HG02973 (cell line): ENCODE data around the gene STK24.

Experiments
- ATAC-seq: cut with Tn5 transposase; IDR thresholded peaks from one replicate; pipeline ENCODE4 v1.9.1; 2021; ENCODE audit warnings: moderate library complexity; ENCODE audit not compliant: unreplicated experiment

The STK24 gene

DNA sequence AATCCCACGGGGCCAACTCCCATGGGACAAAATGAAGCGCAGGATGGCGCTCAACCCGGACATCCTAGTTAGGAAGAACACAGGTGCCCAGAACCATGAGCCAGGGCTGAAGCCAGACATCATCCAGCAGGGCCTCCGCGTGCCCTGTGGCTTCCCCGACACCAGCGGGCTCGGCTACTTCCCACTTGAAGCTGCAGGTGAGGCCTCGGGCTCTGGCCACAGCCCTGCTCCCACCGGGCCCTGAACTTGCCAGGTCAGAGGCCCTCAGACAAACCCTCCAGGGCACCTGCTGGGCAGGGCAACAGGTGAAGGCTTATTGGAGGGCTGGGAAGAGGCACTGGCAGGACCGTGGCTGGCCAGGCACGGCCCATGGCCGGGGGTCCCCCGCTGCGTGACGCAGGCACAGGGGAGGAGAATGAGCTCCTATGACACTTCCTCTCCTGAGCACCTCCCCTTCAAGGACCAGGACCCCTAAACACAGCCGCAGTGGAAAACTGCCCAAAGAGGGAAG lies 117.7 kb downstream of the STK24 start:
- ATAC-seq, result no peak

DNA sequence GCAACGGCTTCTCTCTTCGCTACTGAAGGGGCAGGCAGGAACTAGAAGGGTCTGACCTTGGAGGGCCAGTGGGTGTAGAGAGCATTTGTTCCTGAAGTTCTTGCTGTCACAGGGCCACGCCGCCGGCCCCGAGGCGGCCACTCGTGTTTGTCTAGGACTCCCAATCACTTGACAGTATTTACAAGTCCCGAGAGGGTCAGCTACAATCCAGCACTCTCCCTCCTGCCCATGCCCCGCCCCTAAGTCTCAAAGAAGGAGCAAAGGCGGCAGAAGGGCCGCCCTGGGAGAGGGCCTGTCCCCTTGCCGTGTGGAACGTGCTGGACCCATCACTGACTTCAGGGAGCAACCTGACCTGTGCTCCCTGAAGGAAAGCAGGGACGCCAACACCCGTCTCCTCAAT lies 118.5 kb downstream of the STK24 start:
- ATAC-seq, result no peak

DNA sequence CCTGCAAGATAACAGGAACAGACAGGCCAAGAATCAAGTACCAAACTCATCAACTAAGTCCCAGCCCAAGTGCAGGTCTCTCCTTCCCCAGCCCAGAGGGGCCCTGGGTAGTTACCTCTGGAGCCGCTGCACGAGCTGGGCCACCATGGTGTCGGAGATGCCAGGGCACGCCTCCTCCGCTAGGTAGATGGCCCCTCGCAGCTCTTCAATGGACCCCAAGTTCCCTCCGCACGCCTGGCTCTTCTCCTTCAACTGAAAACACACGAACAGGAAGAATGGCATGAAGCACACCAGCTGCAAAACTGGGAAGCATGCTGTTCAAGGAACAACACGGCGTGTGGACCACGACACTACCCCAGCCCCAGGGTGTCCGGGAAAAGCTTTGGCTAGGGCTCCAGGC lies 119.9 kb downstream of the STK24 start:
- no peak for ATAC-seq

DNA sequence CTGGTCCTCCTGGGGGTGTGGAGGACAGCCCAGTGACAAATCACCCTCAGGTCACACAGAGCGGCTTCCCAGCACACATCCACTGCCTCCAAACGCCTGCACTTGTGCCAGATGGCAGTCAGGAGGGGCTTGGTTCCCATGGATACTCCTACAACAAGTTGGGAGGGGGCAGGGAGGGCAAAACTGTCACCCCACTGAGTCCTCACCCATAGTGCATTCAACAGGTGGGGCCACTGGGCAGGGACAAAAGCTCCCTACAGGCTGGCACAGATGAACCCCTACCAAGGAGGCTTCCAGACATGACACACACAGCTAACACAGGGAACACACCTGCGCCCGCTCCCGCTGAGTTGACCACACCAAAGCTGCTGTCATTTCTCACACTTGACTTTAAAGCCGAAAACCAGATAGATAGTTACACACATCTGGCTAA lies 120.5 kb downstream of the STK24 start:
- no peak for ATAC-seq

DNA sequence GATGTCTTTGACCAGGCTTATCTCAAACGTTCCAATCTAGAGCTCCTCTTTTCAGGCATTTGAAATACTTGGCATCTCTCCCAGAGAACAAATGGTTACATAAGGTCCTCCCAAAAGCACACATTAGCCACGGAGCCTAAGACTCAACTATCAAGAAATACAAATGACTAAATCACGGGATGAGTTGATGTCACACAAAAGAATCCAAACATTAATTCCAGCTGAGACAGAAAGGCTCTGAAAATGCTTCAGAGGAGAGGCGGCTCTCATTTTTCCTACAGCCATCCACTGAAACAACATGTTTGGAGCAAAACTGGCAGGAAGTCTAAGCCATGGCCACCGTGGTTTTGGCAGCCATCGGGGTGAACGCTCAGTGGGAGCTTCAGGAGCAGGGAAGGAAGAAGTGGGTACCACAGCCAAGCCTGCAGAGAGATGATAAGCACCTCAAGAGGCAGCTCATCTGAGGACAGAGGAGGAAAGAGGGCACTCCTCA lies 122.5 kb downstream of the STK24 start:
- ATAC-seq, result no peak

DNA sequence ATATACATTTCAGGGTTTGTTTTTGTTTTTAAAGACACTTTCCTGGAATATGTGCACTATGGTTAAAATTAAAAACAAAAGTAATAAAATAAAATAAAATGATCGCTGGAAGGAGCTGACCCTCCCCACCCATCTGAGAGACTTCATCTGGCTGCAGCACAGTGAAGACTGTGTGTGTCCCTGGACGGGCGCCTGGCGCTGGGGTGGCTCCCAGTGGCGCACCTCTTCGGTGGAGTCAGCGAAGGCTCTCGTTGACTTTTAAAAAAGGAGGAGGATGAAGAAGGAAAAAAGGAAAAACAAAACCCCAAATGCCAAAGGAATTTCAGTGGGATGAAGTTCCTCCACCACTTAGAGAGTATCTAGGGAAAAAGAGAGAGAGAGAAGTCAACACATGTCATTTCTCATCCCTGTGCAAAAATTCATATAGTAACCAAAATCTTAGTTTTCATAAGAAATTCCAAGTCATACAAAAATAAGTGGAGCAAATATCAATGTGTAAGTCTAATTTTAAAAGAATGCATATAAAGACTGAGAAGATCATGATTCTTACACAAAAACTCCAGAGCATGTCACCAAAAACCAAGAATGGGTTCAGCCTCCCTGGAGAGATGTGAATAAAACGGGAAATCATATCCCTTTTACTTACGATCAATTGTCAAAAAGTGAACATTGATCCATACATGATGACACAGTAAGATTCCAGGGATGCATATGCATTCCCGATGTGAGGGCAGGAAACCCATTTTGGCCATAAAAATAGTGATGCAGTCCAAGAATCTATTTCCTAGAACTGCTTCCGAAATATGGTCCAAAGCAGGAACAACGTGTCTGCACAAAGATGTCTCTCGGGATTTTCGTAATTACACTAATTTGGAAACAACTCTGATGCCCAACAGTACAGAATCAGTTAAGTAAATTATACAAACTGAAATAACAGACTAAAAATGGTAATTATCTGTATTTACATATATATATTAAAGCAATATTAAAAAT lies 123.8 kb downstream of the STK24 start:
- no peak for ATAC-seq

DNA sequence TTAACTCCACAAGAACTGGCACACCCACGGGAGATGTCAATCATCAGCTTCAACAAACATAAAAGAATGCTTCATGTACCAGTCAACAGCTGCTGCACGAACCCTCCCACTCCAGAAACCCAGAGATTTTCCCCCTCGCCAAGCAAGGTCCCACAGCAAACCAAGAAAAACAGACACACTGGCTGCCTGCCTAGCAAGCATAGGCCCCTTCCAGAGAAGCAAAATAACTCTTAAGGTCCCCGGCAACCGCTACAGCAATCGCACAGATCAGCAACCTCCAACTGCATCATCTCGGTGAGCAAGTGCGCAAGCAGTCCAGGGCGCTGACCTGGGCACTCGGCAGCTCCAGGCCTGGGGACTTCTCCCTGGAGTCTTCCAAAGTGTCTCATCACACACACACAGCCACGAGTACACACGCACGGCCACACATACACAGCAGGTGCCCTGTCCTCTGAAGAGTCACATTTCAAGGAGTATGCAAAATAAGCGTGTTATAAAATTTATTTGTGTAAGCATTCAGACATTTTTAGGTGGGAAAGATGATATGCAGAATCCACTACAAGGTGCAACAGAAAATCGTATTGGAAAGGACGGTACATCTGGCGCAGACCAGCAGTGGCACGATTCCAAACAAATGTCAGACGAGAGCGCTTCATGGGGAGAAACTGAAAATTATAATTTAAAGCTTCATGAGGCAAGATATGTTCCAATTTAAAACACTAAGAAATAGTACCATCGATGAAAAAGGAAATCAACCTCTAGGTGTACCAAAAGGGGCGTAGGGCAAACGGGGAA lies 125.0 kb downstream of the STK24 start:
- ATAC-seq, result no peak

DNA sequence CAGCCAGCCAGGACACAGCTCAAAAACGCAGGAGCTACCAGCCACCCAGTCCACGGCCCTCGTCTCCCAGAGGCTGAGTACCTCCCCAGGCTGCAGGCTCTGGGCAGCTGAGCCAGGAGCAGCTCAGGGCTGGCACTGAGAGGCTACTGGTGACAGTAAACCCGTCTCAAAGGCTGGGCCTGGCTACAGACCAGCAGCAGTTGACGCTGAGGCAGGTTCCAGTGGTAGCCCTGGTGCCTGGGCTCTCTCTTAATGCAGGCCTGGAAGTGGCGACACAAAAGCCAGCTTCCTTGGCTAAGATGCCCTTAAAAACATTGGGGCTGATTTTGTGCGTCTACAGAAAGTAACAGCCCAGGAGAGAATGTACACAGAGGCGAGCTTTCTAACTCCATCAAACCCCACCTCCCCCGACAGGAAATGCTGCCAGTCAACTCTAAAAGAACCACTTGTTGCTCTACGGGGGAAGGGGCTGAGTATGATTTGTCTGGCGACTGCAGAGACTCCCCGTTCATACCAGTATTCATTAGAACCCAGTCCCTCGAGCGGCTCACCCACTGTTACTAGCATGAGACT lies 126.3 kb downstream of the STK24 start:
- ATAC-seq, result no peak

DNA sequence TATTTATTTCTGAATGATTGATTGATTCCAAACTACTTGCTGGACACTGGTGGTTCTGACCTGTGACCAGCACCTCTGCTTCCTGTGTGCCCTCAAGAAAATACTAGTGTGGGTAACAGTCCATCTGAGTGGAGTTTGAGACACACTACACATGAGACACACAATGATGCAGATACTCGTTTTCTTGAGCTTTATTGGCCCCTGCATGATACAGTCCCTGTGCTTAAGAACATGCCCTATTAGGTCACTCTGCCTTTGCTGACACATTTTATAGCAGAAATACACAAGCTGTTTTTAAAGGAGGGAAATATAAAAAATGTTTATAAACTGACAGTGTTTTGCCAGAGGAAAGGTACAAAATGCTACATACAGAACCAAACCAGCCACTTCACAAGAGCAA lies 126.9 kb downstream of the STK24 start:
- ATAC-seq, result no peak

DNA sequence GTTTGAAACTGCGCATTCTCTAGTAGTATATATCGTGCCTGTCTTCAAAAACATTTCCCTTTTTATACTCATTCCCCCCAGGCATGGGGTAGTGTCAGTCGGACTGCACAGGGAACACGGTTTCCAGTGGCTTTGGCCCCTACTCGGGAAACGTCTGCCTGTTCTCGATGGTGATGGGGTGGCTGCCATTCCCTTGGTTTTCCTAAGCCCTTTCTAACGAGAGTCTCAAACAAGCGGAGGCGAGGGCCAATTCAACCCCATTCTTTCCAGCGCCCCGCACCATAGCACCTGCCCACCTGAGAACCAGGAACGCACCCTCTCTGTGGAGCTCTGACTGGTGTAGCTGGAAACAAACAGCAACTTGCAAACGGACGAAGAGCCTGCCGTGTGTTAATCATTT lies 127.6 kb downstream of the STK24 start:
- ATAC-seq, result no peak

DNA sequence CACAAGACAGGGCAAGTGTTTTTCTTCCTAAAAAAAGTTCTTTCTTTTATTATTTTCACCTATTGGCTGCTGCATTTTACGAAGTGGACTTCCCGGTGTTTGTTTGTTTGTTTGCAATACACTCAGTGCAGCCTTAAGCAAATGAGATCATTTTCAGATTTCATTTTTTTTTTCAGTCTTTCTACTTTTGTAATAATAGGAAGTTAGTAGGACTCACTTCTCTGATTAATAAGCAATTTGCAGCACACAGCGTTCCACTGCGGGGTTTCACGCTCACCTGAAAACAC lies 128.3 kb downstream of the STK24 start:
- ATAC-seq, result no peak

DNA sequence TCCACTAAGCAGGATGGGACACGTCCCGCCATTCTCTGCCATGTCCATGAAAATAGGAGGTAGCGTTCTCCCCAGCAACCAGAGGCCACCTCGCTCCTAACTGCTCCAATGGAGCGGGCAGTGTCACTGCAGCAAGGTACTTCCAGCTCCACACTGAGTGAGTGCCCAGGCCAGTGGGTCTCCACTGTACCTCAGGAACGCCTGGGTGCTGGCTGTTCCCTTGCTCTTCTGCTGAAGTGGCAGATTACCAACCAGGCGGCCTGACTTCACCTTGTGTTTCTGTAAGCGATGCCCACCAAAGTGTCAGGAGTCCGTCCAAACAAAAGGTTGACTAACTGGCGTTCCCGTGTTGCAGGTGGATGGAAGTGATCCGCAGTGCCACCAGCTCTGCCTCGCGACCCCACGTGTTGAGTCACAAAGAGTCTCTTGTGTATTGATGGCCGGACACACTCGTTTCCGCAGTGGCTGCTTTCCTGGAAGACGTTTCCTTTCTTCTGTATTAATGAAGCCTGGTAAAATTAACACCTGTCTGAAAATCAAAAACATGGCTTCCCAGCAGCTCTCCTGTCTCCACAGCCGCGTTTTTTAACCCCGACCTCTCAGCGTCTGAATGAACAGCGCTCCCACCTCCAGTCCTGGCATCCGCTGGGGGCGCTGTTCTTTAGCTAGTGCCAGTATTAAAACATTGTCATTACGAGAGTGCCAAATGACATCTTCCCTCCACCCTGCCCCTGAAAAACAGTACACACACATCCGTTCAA lies 128.8 kb downstream of the STK24 start:
- no peak for ATAC-seq

DNA sequence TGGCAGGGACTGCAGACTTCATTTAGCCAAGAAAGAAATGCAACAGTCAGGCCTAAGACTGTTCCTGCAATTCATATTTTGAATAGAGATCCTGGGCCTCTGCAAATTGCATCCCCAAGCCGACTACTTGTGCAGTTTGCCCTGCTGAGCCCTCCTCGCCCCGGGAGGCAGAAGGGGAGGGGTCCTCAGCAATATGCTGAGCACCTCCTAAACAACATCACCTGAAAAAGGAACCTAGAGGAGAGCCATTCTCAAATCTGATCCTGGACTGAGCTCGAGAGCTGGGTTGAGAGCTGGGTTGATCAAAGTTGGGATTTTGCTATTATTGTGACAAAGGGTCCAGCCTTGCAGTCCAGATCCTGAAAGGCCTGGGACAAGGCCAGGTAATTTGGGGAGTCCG lies 129.8 kb downstream of the STK24 start:
- ATAC-seq, result no peak

DNA sequence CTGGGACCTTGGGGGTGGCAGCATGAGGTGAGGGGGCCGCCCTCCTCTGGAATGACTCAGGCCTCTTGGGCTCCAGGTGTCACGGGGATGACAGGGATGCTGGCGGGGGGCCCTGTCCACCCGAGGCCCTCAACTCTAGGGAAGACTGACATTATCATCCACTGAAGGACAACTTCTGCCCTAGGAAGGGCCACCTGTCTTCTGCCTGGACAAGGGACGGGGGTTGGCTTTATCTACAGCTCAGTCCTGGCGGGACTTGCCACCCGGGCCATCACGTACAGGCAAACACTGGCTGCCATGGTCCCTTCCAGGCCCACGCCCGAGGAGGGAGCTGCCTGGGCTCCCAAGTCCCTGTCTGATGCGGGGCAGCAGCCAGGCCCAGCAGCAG lies 130.7 kb downstream of the STK24 start:
- ATAC-seq, result no peak

DNA sequence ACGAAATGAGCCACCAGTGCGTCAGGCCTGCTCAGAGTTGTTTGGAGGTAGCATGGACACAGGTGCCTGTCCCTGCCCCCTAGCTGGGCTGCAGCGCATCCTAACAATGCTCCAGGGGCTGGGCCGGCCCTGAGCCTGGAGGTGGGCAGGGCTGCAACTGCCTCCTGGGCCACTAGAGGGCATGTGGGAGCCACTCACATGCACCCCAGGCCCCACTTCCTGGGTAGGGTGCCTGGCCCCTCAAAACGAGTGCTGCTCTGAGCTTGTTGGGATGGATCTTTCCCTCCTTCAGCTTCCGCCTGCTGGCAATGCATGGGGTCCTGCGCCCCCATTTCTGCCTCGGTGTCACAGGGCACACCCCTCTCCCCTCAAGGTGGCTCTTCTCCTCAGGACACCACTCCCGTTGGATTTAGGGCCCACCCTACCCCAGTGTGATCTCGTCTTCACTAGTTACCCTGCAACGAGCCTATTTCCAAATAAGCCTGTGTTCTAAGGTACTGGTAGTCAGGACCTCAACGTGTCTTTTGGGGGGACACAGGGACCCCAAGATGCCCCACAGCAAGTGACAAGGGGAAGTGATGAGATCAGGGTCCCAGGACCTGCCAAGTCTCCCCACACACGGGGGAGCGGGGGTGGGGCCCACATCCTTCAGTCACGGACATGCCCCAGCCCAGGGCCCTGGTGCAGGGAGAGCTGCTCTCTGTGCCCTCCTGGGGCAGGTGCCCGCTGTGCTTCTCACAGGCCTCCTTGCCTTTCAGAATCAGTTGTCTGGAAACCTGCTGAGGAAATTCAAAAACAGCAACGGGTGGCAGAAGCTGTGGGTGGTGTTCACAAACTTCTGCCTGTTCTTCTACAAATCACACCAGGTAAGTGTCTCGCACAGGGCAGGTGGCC lies 131.3 kb downstream of the STK24 start:
- peak; percentile 93 for ATAC-seq

DNA sequence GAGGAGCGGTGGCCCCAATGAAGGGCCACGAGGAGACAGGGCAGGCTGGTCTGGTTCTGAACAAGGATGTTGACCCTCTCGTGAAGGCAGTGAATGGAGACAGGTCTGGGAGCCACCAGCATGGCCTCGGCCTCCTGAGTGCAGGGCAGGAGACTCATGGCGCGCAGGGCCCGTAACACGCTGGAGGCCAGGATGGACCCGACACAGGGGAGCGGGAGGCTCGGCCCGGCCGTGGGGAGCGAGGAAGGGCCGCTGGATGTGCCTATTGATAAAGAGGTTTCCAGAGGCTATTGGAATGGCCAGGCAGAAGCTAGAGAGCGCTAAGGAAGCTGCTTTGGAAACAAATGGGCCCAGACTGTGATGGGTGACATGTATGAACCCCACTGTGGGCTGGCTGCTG lies 132.5 kb downstream of the STK24 start:
- ATAC-seq, result no peak

DNA sequence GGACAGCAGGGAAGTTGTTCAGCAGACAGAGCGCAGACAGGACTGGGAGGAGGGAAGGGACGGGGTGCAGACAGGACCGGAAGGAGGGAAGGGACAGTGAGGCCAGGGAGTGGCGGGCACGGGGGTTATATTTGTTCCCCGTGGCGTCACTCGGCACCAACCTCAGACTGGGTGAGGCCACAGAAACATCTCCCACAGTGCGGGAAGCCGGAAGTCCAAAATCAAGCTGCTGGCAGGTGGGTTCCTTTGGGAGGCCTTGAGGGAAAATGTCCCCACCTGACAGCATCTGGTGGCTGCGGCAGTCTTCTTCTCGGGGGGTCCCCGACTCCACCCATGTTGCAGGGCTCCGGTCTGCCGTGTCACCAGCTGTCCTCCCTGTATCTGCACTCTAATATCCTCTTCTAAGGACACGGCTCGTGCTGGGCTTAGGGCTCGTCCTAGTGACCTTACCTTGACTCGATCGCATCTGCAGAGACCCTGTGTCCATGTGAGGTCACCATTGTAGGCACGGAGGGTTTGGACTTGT lies 133.0 kb downstream of the STK24 start:
- no peak for ATAC-seq

DNA sequence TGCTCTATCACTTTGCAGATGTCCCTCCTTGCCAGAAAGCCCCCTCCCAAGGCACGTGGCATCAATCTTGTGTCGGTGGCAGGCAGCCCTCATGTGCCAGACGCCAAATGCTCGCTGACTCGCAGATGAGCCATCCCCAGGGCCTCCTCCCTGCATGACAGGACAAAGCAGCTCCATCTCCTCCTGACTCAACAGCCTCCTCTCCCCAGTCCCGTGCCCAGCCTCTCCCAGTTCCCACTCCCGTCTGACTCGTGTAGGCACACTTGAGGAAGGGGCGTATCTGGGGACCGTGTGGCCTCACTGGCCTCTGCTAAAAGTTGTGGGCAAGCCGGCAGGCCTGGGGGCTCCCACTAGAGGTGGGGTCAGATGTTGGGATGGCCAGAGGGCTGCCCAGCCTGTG lies 133.6 kb downstream of the STK24 start:
- no peak for ATAC-seq

DNA sequence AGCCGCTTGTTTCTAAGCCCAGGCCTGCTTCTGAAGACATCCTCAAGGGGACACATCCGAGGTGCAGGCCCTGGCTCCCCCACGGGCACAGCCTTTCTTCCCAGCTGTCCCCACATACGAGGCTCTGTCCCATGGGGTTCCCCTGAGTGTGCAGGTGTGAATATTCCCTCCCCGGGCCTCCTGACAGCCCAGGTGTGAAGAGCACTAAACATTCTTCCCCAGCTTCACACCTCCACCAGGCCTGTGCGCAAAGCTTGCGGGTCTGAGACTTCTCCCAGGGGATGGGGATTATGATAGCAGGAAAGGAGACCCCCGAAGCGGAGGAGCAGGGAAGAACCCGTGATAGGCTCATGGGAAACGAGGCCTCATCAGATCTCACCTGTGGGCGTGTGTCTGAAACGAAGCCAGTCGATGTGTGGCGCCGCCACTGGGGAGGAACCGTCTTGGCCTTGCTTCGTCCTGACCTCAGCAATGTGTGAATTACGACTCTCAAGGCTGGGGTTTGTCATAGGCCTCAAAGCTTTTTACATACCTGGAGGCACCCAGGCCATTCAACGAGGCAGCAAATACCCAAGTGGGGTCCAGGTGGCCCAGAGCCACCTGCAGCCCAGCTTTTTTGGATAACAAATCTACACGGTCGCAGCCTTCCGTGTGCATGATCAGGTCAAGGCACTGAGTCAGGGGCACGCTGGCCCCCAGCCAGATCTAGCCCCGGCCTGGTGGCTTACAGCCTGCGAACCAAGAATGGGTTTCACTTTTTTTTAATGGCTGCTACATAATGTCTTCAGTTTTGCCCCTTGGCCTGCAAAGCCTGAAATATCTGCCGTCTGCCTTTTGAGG lies 134.3 kb downstream of the STK24 start:
- ATAC-seq, result no peak
